ENCODE data around the gene MZF1. TPM values are rescaled to one million over a fixed set of nuclear protein-coding genes. Genes with fewer than 3 reads are reported as not detected.

MZF1 gene
- total RNA-seq, 1 experiment from 2014 or later = 33.0 TPM

GRCh38 chr19:58545286-58546018 lies 27.7 kb downstream of the MZF1 start:
- Histone ChIP-seq H3K4me1 (ENCODE audit: control insufficient read depth in 1 of 2, insufficient read depth in 2 of 2, low read length in 2 of 2) (peaks cover 14 to 27% of the 10 kb centered on the region in 2 experiments), H2AFZ (ENCODE audit: low read depth, low read length, poor library complexity, severe bottlenecking) (no peak overlapping the region), H3K36me3 (ENCODE audit: control insufficient read depth in 1 of 2, insufficient read depth in 2 of 2, low read length in 2 of 2) (peaks cover 41 to 53% of the 10 kb centered on the region in 2 experiments; a peak in 3 of 4 replicates), H3K9me3 (ENCODE audit: control insufficient read depth in 1 of 2, insufficient read depth in 1 of 2, low read depth in 1 of 2, low read length in 2 of 2) (no peaks in the 10 kb centered on the region), H4K20me1 (ENCODE audit: insufficient read depth) (peaks cover 32% of the 10 kb centered on the region; the same call in 1 of the 2 replicates), H3K79me2 (ENCODE audit: insufficient read depth, low read length) (peaks cover 59% of the 10 kb centered on the region), H3K27me3 (ENCODE audit: insufficient read depth, low read length) (peaks cover 1% of the 10 kb centered on the region; the same call in 1 of the 2 replicates), H3K9ac (ENCODE audit: low read length) (peak overlapping the region; percentile 93), H3K4me2 (ENCODE audit: low read length) (peak overlapping the region; percentile 90), H3K4me3 (replicated peaks in 1 of 2; ENCODE audit: low read depth in 1 of 2, low read length in 2 of 2) (peak overlapping the region; percentile 90 to 94), H3K27ac (ENCODE audit: low read depth, low read length) (peak overlapping the region; percentile 77), H3K9me2 (ENCODE audit: insufficient read depth) (no peaks in the 10 kb centered on the region)
- RAD21 ChIA-PET (ENCODE audit: low non-redundant PET in 1 of 2, low total read pairs in 2 of 2, uncharacterized antibody in 2 of 2, unreplicated experiment in 2 of 2) = no interaction called here
- TSS peak; percentile 56 for BruUV-seq (replicated peaks)
- CTCF ChIA-PET = no interaction called here
- TF ChIP-seq EZH2phosphoT487 (IDR thresholded peaks at IDR 0.05; ENCODE audit: borderline replicate concordance) (no peak), ATF3 (IDR thresholded peaks at IDR 0.05) (no peak), POLR2A (IDR thresholded peaks at IDR 0.05; ENCODE audit: borderline replicate concordance, extremely low read depth, insufficient read depth, insufficient read length) (no peak), JUND (IDR thresholded peaks at IDR 0.05) (no peak), REST (IDR thresholded peaks at IDR 0.05; ENCODE audit: low read depth) (no peak), ELF1 (IDR thresholded peaks at IDR 0.05; ENCODE audit: borderline replicate concordance, low read depth) (no peak), ZFX (IDR thresholded peaks at IDR 0.05) (no peak), POLR2AphosphoS5 (IDR thresholded peaks at IDR 0.05; ENCODE audit: low read depth, low read length) (no peak), SP1 (IDR thresholded peaks at IDR 0.05; ENCODE audit: low read depth) (no peak), CBX3 (IDR thresholded peaks at IDR 0.05; ENCODE audit: low read depth) (no peak), EZH2 (IDR thresholded peaks at IDR 0.05) (no peak), FOSL1 (IDR thresholded peaks at IDR 0.05; ENCODE audit: low read depth) (no peak), RAD21 (IDR thresholded peaks at IDR 0.05; ENCODE audit: low read depth) (no peak)
- POLR2A ChIA-PET = interaction anchor here (1.3 to 2.4 kb wide), 3 partner anchors 10 to 25 kb away, joined by 3 to 21 read pairs (median 14); partner anchors contain the start of genes CHMP2A and ZBTB45
- DNase-seq (ENCODE audit: low read depth, low spot score) (no peak), ATAC-seq (no peak)
- intact Hi-C loops (cut with micrococcal nuclease) = no loop called here

All from HCT116 (cell line).